Liver (tissue), 9 donors: Measurements from ENCODE around the gene LYRM9. TPM values are rescaled to one million over a fixed set of nuclear protein-coding genes. Genes with fewer than 3 reads are reported as not detected.

Experiments
- DNase-seq: peaks from one replicate; pipeline ENCODE4 v3.0.0-alpha.2; 2017; ENCODE audit warnings: low spot score
- H3K27ac ChIP-seq, 2 donors: one replicate each; pipeline ENCODE4 v1.7.0; 2013; ENCODE audit warnings: inconsistent platforms in 2 of 2, low read length in 2 of 2, control low read depth in 1 of 2, low read depth in 1 of 2, mild to moderate bottlenecking in 1 of 2
- H3K27me3 ChIP-seq, 4 donors: one replicate each; pipeline versions ENCODE4 v1.6.1 to v1.7.0; 2013; ENCODE audit warnings: low read length in 3 of 4, inconsistent platforms in 1 of 4, mild to moderate bottlenecking in 1 of 4, moderate library complexity in 1 of 4; ENCODE audit not compliant: control insufficient read depth in 4 of 4, insufficient read depth in 4 of 4
- H3K36me3 ChIP-seq, 4 donors: one replicate each; pipeline versions ENCODE4 v1.6.1 to v1.7.0; 2013; ENCODE audit warnings: low read length in 3 of 4, mild to moderate bottlenecking in 3 of 4, low read depth in 1 of 4, moderate library complexity in 1 of 4; ENCODE audit not compliant: control insufficient read depth in 4 of 4, insufficient read depth in 3 of 4
- H3K4me1 ChIP-seq, 4 donors: one replicate each; pipeline versions ENCODE4 v1.6.1 to v1.7.0; 2013; ENCODE audit warnings: low read length in 3 of 4, mild to moderate bottlenecking in 3 of 4, moderate library complexity in 1 of 4; ENCODE audit not compliant: control insufficient read depth in 4 of 4, insufficient read depth in 4 of 4
- H3K4me3 ChIP-seq, 3 donors: one replicate each; pipeline versions ENCODE4 v1.6.1 to v1.7.0; 2013; ENCODE audit warnings: low read length in 3 of 3, control low read depth in 1 of 3, low read depth in 1 of 3, mild to moderate bottlenecking in 1 of 3
- H3K9ac ChIP-seq, 2 donors: one replicate each; pipeline ENCODE4 v1.7.0; 2013; ENCODE audit warnings: low read length in 2 of 2, mild to moderate bottlenecking in 2 of 2, moderate library complexity in 2 of 2, control low read depth in 1 of 2, low read depth in 1 of 2
- H3K9me3 ChIP-seq, 4 donors: one replicate each; pipeline versions ENCODE4 v1.6.1 to v1.7.0; 2013; ENCODE audit warnings: low read length in 3 of 4; ENCODE audit not compliant: control insufficient read depth in 4 of 4
- ATF3 ChIP-seq: IDR thresholded peaks from 2 replicates; pipeline ENCODE4 v1.6.1; 2016; ENCODE audit warnings: antibody characterized with exemption
- FOXA1 ChIP-seq: IDR thresholded peaks from 2 replicates; pipeline ENCODE4 v1.6.1; 2016; ENCODE audit warnings: antibody characterized with exemption
- GABPA ChIP-seq, 2 donors: IDR thresholded peaks in 1 of 2; conservative IDR thresholded peaks in 1 of 2; 2 replicates each; pipeline ENCODE4 v1.6.1; 2016; ENCODE audit warnings: antibody characterized with exemption in 2 of 2, mild to moderate bottlenecking in 1 of 2, moderate library complexity in 1 of 2
- HNF4A ChIP-seq, 2 donors: conservative IDR thresholded peaks; 2 replicates each; pipeline ENCODE4 v1.6.1; 2016; ENCODE audit warnings: antibody characterized with exemption in 2 of 2, mild to moderate bottlenecking in 2 of 2
- JUND ChIP-seq, 2 donors: IDR thresholded peaks; 2 replicates each; pipeline ENCODE4 v1.6.1; 2016; ENCODE audit warnings: antibody characterized with exemption in 2 of 2
- NR2F2 ChIP-seq: IDR thresholded peaks from 2 replicates; pipeline ENCODE4 v1.6.1; 2016; ENCODE audit warnings: antibody characterized with exemption
- RAD21 ChIP-seq, 2 donors: IDR thresholded peaks; 2 replicates each; pipeline ENCODE4 v1.6.1; 2016; ENCODE audit warnings: antibody characterized with exemption in 2 of 2, mild to moderate bottlenecking in 2 of 2
- RXRA ChIP-seq, 2 donors: IDR thresholded peaks; 2 replicates each; pipeline ENCODE4 v1.6.1; 2017 to 2018; ENCODE audit warnings: antibody characterized with exemption in 2 of 2, mild to moderate bottlenecking in 1 of 2
- TAF1 ChIP-seq: conservative IDR thresholded peaks from 2 replicates; pipeline ENCODE4 v1.6.1; 2016; ENCODE audit warnings: antibody characterized with exemption, mild to moderate bottlenecking
- YY1 ChIP-seq: IDR thresholded peaks from 2 replicates; pipeline ENCODE4 v1.6.1; 2016; ENCODE audit warnings: antibody characterized with exemption, mild to moderate bottlenecking
- WGBS: extraction: QIAGEN DNeasy Blood & Tissue Kit; methylation state at CpG from one replicate; pipeline ENCODE4 v1.1.7; 2013; 5-methylcytosine and 5-hydroxymethylcytosine counted together
- polyA plus RNA-seq, 2 donors: library from polyadenylated mRNA; stranded (reverse) in 1 of 2; unstranded in 1 of 2; fragments of 200-250 nt in 1 of 2; fragments of >200 nt in 1 of 2; fragmentation: Nextera tagmentation in 1 of 2; extraction: Ambion mirVana in 1 of 2; gene quantifications; one replicate each; pipeline versions ENCODE4 v1.2.1 to v1.2.3, GENCODE V29; 2013 to 2015
- total RNA-seq, 2 donors: library from RNA; depleted of rRNA; stranded (reverse); fragments of >200 nt; gene quantifications; one replicate each; pipeline ENCODE4 v1.2.3, GENCODE V29; 2014
- TF ChIP-seq, protein P1 (sequence below): fragments of 150-350 bp; IDR thresholded peaks from 2 replicates; pipeline ENCODE4 v1.5.1; 2017; ENCODE audit warnings: improper control_type of control experiment, low read depth, low read length; ENCODE audit not compliant: missing input control
- TF ChIP-seq, protein P2 (sequence below): IDR thresholded peaks from 2 replicates; pipeline ENCODE4 v1.6.1; 2016; ENCODE audit warnings: antibody characterized with exemption
- TF ChIP-seq, protein P3 (sequence below): IDR thresholded peaks from 2 replicates; pipeline ENCODE4 v1.6.1; 2016; ENCODE audit warnings: antibody characterized with exemption, mild to moderate bottlenecking
- donor health status: healthy.
- donor health status: healthy.
- donor health status: healthy.
- donor health status: healthy.
- donor health status: healthy.

The LYRM9 gene
- total and polyA plus RNA-seq, 4 donors, result 3.8 to 4.4 (median 4.1) TPM

DNA sequence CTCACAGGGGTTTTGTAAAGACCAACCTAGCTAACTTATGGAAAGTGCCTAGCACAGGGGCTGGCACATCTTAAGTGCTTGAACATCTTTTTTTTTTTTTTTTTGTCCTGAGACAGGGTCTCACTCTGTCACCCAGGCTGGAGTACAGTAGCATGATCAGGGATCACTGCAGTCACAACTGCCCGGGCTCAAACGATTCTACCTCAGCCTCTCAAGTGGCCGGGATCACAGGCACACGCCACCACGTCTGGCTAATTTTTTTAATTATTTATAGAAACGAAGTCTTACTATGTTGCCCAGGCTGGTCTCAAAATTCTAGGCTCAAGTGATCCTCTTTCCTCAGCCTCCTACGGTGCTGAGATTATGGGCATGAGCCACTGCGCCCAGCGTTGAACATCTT, 1.3 kb downstream of the LYRM9 start:
- Histone ChIP-seq H3K27me3 (no peaks in the 10 kb centered on the region), H3K4me3 (no peak overlapping the region), H3K27ac (no peak overlapping the region), H3K9me3 (no peaks in the 10 kb centered on the region), H3K36me3 (no peaks in the 10 kb centered on the region), H3K9ac (no peak overlapping the region), H3K4me1 (peaks cover 0 to 9% (median 1%) of the 10 kb centered on the region in 4 donors)
- 97% methylated on average over 9 of the region's 9 CpGs for WGBS
- TF ChIP-seq NR2F2 (no peak), ATF3 (no peak), TAF1 (no peak), GABPA (IDR thresholded peaks at IDR 0.05 in 1 of 2, conservative IDR thresholded peaks at IDR 0.05 in 1 of 2) (no peak), RXRA (IDR thresholded peaks at IDR 0.05) (no peak), FOXA1 (no peak), JUND (IDR thresholded peaks at IDR 0.05) (no peak), YY1 (no peak)
- TF ChIP-seq, protein P1, sequence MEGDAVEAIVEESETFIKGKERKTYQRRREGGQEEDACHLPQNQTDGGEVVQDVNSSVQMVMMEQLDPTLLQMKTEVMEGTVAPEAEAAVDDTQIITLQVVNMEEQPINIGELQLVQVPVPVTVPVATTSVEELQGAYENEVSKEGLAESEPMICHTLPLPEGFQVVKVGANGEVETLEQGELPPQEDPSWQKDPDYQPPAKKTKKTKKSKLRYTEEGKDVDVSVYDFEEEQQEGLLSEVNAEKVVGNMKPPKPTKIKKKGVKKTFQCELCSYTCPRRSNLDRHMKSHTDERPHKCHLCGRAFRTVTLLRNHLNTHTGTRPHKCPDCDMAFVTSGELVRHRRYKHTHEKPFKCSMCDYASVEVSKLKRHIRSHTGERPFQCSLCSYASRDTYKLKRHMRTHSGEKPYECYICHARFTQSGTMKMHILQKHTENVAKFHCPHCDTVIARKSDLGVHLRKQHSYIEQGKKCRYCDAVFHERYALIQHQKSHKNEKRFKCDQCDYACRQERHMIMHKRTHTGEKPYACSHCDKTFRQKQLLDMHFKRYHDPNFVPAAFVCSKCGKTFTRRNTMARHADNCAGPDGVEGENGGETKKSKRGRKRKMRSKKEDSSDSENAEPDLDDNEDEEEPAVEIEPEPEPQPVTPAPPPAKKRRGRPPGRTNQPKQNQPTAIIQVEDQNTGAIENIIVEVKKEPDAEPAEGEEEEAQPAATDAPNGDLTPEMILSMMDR, result no peak
- TF ChIP-seq, protein P2, sequence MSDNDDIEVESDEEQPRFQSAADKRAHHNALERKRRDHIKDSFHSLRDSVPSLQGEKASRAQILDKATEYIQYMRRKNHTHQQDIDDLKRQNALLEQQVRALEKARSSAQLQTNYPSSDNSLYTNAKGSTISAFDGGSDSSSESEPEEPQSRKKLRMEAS, result no peak
- TF ChIP-seq, protein P3, sequence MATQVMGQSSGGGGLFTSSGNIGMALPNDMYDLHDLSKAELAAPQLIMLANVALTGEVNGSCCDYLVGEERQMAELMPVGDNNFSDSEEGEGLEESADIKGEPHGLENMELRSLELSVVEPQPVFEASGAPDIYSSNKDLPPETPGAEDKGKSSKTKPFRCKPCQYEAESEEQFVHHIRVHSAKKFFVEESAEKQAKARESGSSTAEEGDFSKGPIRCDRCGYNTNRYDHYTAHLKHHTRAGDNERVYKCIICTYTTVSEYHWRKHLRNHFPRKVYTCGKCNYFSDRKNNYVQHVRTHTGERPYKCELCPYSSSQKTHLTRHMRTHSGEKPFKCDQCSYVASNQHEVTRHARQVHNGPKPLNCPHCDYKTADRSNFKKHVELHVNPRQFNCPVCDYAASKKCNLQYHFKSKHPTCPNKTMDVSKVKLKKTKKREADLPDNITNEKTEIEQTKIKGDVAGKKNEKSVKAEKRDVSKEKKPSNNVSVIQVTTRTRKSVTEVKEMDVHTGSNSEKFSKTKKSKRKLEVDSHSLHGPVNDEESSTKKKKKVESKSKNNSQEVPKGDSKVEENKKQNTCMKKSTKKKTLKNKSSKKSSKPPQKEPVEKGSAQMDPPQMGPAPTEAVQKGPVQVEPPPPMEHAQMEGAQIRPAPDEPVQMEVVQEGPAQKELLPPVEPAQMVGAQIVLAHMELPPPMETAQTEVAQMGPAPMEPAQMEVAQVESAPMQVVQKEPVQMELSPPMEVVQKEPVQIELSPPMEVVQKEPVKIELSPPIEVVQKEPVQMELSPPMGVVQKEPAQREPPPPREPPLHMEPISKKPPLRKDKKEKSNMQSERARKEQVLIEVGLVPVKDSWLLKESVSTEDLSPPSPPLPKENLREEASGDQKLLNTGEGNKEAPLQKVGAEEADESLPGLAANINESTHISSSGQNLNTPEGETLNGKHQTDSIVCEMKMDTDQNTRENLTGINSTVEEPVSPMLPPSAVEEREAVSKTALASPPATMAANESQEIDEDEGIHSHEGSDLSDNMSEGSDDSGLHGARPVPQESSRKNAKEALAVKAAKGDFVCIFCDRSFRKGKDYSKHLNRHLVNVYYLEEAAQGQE, result no peak
- DNase-seq, result no peak

- Histone ChIP-seq H3K4me3 (no peak overlapping the region), H3K36me3 (no peaks in the 10 kb centered on the region), H3K9me3 (no peaks in the 10 kb centered on the region), H3K27me3 (no peaks in the 10 kb centered on the region), H3K9ac (no peak overlapping the region), H3K27ac (no peak overlapping the region), H3K4me1 (peaks cover 0 to 15% (median 5%) of the 10 kb centered on the region in 4 donors)
- TF ChIP-seq, protein P3, result no peak
- TF ChIP-seq JUND (IDR thresholded peaks at IDR 0.05) (no peak), YY1 (no peak), RAD21 (IDR thresholded peaks at IDR 0.05) (no peak), NR2F2 (no peak), HNF4A (conservative IDR thresholded peaks at IDR 0.05) (no peak)
- DNase-seq, result no peak
- 93% methylated on average over 4 of the region's 4 CpGs for WGBS
Measured at GRCh38 chr17:27889711-27890251, 3.4 kb downstream of the LYRM9 start.
